Hepatocyte (in vitro differentiated cells): ENCODE data around the gene SERPINE2. TPM values are rescaled to one million over a fixed set of nuclear protein-coding genes. Genes with fewer than 3 reads are reported as not detected.

Source experiments
- DNase-seq: peaks from one replicate; pipeline ENCODE4 v3.0.0-alpha.2; 2016; ENCODE audit warnings: low spot score
- H2AFZ ChIP-seq: fragments of 200-600 bp; sonication (generic); 2 replicates; pipeline ENCODE4 v1.6.0; 2016; ENCODE audit warnings: antibody characterized with exemption, mild to moderate bottlenecking
- H3K27ac ChIP-seq: fragments of 200-600 bp; sonication (generic); 2 replicates; pipeline ENCODE4 v1.5.1; 2016; ENCODE audit warnings: mild to moderate bottlenecking
- H3K27me3 ChIP-seq: fragments of 200-600 bp; sonication (generic); 2 replicates; pipeline ENCODE4 v1.6.1; 2016
- H3K36me3 ChIP-seq: fragments of 200-600 bp; sonication (generic); replicated peaks from 2 replicates; pipeline ENCODE4 v1.5.1; 2016; ENCODE audit warnings: low read depth; ENCODE audit not compliant: insufficient read depth
- H3K4me1 ChIP-seq: fragments of 200-600 bp; sonication (generic); 2 replicates; pipeline ENCODE4 v1.5.1; 2016; ENCODE audit warnings: mild to moderate bottlenecking, moderate library complexity; ENCODE audit not compliant: insufficient read depth
- H3K4me2 ChIP-seq: fragments of 200-600 bp; sonication (generic); 2 replicates; pipeline ENCODE4 v1.6.0; 2016
- H3K4me3 ChIP-seq: fragments of 200-600 bp; sonication (generic); 2 replicates; pipeline ENCODE4 v1.5.1; 2016; ENCODE audit warnings: mild to moderate bottlenecking
- H3K79me2 ChIP-seq: fragments of 200-600 bp; sonication (generic); 2 replicates; pipeline ENCODE4 v1.6.0; 2017; ENCODE audit warnings: mild to moderate bottlenecking
- H3K9me2 ChIP-seq: fragments of 200-600 bp; sonication (generic); replicated peaks from 2 replicates; pipeline ENCODE4 v1.6.0; 2017; ENCODE audit warnings: mild to moderate bottlenecking; ENCODE audit not compliant: insufficient read depth
- H3K9me3 ChIP-seq: fragments of 200-600 bp; sonication (generic); 2 replicates; pipeline ENCODE4 v1.5.1; 2016; ENCODE audit warnings: low read depth, mild to moderate bottlenecking
- H4K20me1 ChIP-seq: fragments of 200-600 bp; sonication (generic); 2 replicates; pipeline ENCODE4 v1.6.0; 2016; ENCODE audit warnings: mild to moderate bottlenecking; ENCODE audit not compliant: insufficient read depth, poor library complexity, severe bottlenecking
- CTCF ChIP-seq: fragments of 200-600 bp; sonication (generic); IDR thresholded peaks from 2 replicates; pipeline ENCODE4 v1.5.1; 2016; ENCODE audit warnings: antibody characterized with exemption, mild to moderate bottlenecking; ENCODE audit not compliant: poor library complexity
- EZH2 ChIP-seq: fragments of 200-600 bp; sonication (generic); IDR thresholded peaks from 2 replicates; pipeline ENCODE4 v1.6.1; 2016; ENCODE audit warnings: antibody characterized with exemption, mild to moderate bottlenecking, borderline replicate concordance
- EZH2phosphoT487 ChIP-seq: fragments of 200-600 bp; sonication (generic); IDR thresholded peaks from one replicate; pipeline ENCODE4 v1.6.1; 2018; ENCODE audit warnings: antibody characterized with exemption, mild to moderate bottlenecking, low read depth, moderate library complexity; ENCODE audit not compliant: unreplicated experiment, severe bottlenecking
- WGBS: methylation state at CpG from one replicate; pipeline ENCODE4 v1.1.6; 2016; ENCODE audit warnings: low lambda C conversion rate; ENCODE audit errors: missing lambda C conversion rate; 5-methylcytosine and 5-hydroxymethylcytosine counted together
- polyA plus RNA-seq: library from polyadenylated mRNA; unstranded; fragments of >200 nt; fragmentation: Nextera tagmentation; extraction: Ambion mirVana; gene quantifications from 2 replicates; pipeline ENCODE4 v1.2.1, GENCODE V29; 2016
- total RNA-seq: library from RNA; depleted of rRNA; stranded (reverse); fragments of >200 nt; gene quantifications from 2 replicates; pipeline ENCODE4 v1.2.3, GENCODE V29; 2014

SERPINE2 gene
- total and polyA plus RNA-seq, 2 experiments from 2014 or later = 186 to 427 TPM

GRCh38 chr2:224017957-224018356 lies 21.1 kb downstream of the SERPINE2 start:
- Histone ChIP-seq H2AFZ (no peak overlapping the region), H3K27me3 (no peaks in the 10 kb centered on the region), H3K79me2 (peaks cover 23% of the 10 kb centered on the region), H3K9me2 (no peaks in the 10 kb centered on the region), H3K4me3 (no peak overlapping the region), H3K27ac (no peak overlapping the region), H4K20me1 (peaks cover 3% of the 10 kb centered on the region), H3K4me2 (no peak overlapping the region), H3K36me3 (no peaks in the 10 kb centered on the region), H3K9me3 (no peaks in the 10 kb centered on the region), H3K4me1 (no peaks in the 10 kb centered on the region)
- no peak for DNase-seq
- WGBS = 80% methylated on average over 4 of the region's 4 CpGs
- no peak for TF ChIP-seq EZH2
- no peak for TF ChIP-seq EZH2phosphoT487
- no peak for TF ChIP-seq CTCF

GRCh38 chr2:224016963-224017362 lies 22.1 kb downstream of the SERPINE2 start:
- Histone ChIP-seq H3K4me2 (no peak overlapping the region), H4K20me1 (peaks cover 3% of the 10 kb centered on the region), H3K79me2 (peaks cover 25% of the 10 kb centered on the region), H2AFZ (no peak overlapping the region), H3K27ac (no peak overlapping the region), H3K4me1 (no peaks in the 10 kb centered on the region), H3K9me2 (no peaks in the 10 kb centered on the region), H3K36me3 (no peaks in the 10 kb centered on the region), H3K27me3 (no peaks in the 10 kb centered on the region), H3K4me3 (no peak overlapping the region), H3K9me3 (no peaks in the 10 kb centered on the region)
- TF ChIP-seq EZH2phosphoT487 = no peak
- TF ChIP-seq CTCF = no peak
- no peak for TF ChIP-seq EZH2
- DNase-seq = no peak
- 63% methylated on average over 3 of the region's 3 CpGs for WGBS

- H4K20me1 ChIP-seq = peaks cover 3% of the 10 kb centered on the region
- no peaks in the 10 kb centered on the region for H3K9me2 ChIP-seq
- H3K4me3 ChIP-seq = no peak overlapping the region
- no peaks in the 10 kb centered on the region for H3K9me3 ChIP-seq
- no peak overlapping the region for H3K27ac ChIP-seq
- DNase-seq = no peak
- H2AFZ ChIP-seq = no peak overlapping the region
- no peaks in the 10 kb centered on the region for H3K36me3 ChIP-seq
- TF ChIP-seq EZH2phosphoT487 (no peak), EZH2 (no peak), CTCF (no peak)
- H3K4me1 ChIP-seq = no peaks in the 10 kb centered on the region
- WGBS = 80% methylated on average over 4 of the region's 4 CpGs
- no peak overlapping the region for H3K4me2 ChIP-seq
- no peaks in the 10 kb centered on the region for H3K27me3 ChIP-seq
- H3K79me2 ChIP-seq = peaks cover 28% of the 10 kb centered on the region
Observed at GRCh38 chr2:224014336-224014735, 24.8 kb downstream of the SERPINE2 start.

- Histone ChIP-seq H3K27me3 (no peaks in the 10 kb centered on the region), H3K4me2 (no peak overlapping the region), H3K27ac (no peak overlapping the region), H3K36me3 (no peaks in the 10 kb centered on the region), H3K79me2 (peaks cover 18% of the 10 kb centered on the region), H3K9me2 (no peaks in the 10 kb centered on the region), H4K20me1 (peaks cover 3% of the 10 kb centered on the region), H3K9me3 (no peaks in the 10 kb centered on the region), H2AFZ (no peak overlapping the region), H3K4me3 (no peak overlapping the region), H3K4me1 (peaks cover 9% of the 10 kb centered on the region)
- 57% methylated on average over 1 of the region's 1 CpG for WGBS
- no peak for TF ChIP-seq EZH2phosphoT487
- TF ChIP-seq EZH2 = no peak
- TF ChIP-seq CTCF = no peak
- no peak for DNase-seq
Observed at GRCh38 chr2:224011837-224012236, 27.2 kb downstream of the SERPINE2 start.
